HG03354 (cell line): ENCODE measurements around the gene ZFAND2B.

Experiments used
- ATAC-seq: cut with Tn5 transposase; IDR thresholded peaks from one replicate; pipeline ENCODE4 v1.9.1; 2021; ENCODE audit warnings: mild to moderate bottlenecking; ENCODE audit not compliant: unreplicated experiment, poor library complexity, severe bottlenecking

The ZFAND2B gene, protein sequence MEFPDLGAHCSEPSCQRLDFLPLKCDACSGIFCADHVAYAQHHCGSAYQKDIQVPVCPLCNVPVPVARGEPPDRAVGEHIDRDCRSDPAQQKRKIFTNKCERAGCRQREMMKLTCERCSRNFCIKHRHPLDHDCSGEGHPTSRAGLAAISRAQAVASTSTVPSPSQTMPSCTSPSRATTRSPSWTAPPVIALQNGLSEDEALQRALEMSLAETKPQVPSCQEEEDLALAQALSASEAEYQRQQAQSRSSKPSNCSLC

DNA sequence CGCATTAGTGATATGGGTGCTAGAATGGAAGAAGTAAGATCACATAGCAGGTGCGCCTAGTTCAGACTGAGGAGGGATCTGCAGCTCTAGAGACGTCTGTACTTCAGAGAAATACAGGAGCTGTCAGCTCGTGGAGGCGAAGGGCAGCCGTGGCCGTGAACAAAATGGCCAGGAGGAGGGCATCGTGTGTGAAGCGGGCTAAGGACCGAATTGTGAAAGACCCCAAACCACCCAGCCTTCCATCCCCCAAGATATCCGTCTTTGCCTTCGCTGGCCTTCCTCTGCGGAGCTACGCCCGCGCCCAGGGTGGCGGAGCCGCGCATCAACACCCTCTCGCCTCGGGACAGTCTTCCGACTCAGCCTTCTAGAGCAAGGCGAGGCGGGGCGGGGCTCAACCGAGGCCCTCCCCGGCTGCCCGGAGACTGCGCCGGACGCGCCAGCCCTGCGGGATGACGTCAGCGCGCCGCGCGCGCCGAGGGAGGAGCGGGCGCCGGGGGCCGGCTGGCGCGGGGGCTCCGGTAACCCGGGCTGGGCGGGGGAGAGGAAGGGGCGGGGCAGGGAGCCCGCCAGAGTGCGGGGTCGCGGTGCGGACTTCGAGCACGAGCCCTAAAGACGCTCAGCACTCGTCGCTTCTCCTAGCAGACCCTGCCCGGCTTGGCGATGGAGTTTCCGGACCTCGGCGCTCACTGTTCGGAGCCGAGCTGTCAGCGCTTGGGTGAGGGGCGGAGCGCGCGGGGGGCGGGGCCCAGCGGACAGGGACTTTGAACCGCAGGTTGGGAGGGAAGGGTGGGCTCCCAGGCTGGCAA, at the start of gene ZFAND2B:
ZFAND2B (plus strand) TSS at position 455 of the 806 bp plus-strand sequence; CDS start at position 661, 206 bp downstream.
- peak; percentile 99 for ATAC-seq

DNA sequence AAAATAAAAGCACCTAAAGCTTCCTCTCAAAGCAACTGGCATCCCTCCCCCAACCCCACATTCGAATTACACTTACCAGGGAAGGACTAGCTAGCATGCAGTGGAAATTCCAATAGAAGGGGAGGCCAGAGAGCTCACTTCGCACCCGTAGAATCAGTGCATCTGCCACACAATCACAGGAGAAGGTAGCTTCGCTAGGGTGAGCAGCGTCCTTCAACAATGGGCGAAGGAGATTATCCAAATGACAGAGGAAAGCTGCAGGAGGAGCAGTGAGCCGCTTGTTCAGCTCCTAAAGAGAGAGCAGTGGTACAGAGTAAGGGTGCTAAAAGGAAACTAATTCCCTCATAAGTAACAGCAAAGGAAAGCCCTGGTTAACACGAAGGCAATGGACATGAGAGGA, 49.2 kb upstream of the ZFAND2B start:
- ATAC-seq: no peak

DNA sequence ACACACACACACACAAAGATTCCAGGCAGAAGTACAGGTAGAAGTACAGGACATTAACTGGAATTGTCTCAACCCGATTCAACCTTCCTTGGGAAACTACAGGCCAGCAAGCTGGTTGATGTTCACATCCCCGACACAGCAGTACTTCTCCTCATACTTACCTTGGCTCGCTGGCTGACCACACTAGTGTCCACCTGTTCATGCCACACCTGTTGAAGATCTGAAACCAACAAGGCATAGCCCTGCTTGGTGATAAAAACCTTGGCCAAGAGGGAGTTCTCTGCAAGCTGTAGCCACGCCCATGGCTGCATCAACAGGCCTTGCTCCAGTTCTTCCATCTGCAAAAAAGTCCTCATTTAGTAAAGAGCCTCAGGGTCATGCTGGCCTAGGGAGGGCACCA, 48.6 kb upstream of the ZFAND2B start:
- ATAC-seq: no peak

DNA sequence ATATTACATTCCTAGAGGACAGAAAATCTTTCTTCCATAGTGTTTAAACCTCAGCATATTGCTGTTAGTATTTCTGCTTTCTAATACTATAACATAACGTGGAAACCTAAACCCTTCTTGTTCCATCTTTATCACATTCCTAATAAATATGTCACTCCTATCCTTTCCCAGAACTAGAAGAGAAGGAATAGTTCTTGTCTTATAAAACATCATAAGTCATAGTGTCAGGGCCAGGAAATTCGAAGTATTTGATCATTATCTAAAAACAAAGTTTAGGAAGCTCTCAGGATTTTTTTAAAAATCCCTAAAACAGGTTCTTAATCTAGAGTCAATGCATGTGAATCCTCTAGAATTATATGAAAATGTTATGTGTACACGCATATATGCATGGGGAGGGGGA, 48.0 kb upstream of the ZFAND2B start:
- ATAC-seq: no peak

DNA sequence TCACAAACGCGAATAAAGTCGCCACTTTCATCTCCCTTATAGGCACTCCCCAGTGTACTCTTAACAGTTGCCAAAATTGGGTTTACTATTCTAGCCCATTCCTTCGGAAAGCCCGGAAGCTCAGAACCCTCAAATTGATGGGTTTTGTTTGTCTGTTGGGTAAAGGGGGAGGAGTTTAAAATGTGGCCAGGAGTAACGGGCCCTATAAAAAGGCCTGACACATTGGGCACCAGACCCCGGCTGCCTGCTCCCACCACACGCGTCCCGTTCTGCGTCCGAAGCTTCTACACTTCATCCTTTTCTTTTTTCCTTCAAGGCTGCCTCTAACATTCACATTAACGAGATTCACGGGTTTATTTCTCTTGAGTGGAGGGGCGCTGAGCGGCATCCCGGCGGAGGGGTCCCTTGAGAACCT, 46.8 kb upstream of the ZFAND2B start:
- ATAC-seq: peak; percentile 3

DNA sequence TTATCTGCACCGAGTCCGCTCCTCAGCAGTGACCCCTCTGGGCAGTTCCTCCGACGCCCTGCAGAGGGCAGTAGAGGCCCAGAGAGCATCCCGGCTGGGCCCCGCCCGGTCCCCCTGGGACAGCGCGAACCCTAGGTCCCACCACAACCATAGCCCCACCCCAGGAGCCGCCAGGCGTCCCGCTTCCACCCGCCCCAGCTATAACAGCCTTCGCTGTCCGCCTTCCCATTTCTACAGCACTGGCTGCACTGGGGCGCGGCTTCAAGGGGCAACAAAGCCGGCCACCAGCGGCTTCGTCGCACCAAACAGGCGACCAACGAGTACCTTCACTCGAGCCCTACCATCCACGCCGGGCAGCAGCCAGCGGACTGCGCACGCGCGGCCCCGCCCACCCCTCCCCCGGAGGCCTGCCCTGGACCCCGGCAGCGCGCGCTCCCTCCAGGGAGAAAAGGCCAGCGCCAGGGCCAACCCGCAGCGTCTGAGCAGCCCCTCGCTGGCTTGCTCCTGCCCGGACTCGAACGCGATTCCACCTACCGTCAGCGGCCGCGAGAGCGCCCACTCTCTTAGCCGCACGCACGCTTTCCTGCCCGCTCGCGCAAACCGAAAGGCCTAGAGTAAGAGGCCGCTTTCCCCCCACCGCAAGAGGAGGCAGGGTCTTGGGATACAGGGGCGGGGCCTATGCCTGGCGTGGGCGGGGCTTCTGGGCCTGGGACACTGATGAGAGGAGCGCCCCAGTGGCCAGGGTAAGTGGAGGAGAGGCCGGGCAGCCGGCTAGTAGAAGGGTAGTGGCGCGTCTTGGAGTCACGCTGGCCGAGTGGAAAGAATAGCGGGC, 46.2 kb upstream of the ZFAND2B start, which contains the start of gene NHEJ1:
NHEJ1 (minus strand) TSS at position 630 of the 832 bp plus-strand sequence. CDS start 2,453 bp downstream, outside the sequence.
- ATAC-seq: peak; percentile 86

DNA sequence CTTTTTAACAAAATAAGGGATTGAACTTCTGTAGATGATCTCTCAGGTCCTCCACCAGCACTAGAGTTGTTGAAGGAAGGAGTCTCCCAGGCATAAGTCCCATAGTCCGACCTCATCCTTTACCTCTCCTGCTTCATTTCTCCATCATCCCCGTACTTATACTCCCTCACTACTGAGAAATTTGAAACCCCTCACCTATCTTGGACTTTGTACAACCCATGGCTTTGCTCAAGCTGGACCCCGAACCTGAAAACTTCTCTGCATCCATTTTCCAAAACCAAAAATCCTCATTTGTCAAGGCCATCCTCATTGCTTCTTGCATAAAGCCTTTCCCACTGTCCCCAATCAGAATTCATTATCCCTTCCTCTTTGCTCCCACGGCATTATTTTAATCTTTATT, 45.5 kb upstream of the ZFAND2B start:
- no peak for ATAC-seq

DNA sequence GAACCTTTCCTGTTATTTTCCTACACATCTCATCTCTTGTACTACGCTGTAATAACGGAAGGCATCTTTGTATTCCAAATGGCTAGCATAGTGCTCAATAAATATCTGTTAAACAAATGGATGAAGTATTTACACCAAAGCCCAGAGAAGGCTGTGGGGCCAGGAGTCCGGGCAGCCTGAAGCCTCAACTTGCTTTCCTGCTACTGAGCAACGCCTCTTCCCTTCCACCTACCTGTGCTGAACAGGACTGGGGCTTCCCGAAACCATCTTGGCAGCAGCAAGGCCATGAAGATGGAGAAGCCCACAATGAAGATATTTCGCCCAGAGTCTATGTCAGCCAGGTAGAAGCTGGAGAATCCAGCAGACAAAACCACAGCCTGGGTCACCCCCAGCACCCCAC, 43.4 kb upstream of the ZFAND2B start:
- no peak for ATAC-seq

DNA sequence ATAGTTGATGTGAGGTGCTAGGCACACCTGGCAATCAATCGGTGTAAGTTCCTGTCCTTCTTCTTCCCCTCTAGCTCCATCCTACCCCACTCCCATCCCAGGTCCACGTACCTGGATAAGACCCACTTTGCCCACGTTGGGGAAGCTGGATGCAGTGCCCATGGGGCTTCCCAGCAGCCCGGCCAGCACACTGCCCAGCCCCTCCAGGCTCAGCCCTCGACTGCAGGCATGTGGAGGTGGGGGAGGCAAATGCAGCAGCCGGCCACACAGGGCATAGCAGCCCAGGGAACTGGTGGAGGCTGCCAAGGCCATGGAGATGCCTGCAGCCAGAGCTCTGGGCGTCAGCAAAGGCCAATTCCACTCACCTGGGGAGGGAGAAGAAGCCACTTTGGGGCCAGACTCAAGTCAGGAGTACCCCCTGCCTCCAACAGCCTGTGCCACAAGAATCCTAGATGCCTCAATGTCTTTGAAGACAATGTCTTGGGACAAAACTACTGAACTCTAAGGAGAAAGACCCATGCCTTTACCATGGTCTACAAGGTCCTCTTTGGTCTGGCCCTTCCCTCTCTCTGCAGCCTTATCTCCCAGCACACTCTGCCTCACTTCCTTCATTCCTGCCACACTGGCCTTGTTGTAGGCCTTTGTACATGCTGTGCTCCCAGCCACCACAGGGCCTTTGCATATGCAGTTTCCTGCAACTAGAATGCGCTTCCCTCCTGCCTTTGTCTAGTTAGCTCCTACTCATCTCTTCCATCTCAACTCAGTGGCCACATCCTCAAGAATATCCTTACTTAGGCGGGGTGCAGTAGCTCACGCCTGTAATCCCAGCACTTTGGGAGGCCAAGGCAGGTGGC, 41.3 kb upstream of the ZFAND2B start:
- no peak for ATAC-seq

DNA sequence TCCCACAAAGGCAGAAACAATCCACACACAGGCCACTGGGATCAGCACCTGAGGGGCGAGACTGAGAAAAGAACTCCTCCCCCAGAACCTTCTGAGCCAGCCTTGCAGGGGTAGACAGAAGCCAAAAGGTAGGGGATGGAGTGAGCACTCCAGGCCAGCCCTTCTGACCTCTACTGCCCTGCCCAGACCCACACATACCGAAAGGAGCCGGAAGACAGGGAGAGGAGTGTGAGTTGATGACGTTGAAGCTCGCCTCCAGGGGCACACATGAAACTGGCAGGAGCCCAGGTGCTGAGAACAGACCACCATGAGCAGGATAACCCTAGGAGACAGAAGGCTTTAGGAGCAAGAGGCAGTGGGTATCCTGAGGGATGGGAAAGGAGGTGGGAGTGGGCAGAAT, 38.6 kb upstream of the ZFAND2B start:
- no peak for ATAC-seq

DNA sequence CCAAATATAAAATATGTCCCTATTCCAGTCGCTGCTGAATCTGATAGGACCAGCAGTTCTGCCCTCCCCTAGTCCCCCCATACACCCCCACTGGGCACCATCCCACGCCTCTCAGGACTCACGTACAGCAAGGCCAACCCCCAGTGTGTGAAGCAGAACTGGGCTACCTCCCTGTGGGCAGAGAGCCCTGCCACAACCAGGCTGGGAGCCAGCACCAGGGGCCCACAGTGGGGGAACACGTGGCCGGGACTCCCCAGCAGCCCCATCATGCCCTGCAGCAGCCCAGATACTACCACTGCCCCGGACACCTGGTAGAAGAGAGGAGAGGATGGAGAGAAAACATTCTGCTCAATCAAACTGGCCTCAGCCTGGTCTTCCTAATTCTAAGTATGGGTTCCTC, 38.1 kb upstream of the ZFAND2B start:
- ATAC-seq: no peak

DNA sequence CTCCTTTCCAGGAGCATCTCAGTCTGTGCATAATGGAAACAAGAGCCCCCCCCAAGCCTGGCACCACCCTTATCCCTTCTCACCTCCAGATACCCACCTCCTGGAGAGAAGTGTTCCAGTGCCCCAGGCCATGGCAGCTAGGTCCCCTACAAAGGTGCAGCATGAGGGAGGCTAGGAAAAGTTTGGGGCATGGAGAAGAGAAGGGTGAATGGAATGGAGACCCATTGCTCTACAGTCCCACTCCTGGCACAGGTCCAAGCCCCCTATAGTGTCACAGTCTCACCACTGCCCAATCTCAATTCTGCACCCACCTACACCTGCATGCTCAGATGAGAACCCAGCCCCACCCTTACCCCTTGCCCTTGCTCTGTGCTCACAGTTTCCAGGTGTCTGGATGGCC, 37.6 kb upstream of the ZFAND2B start:
- ATAC-seq: no peak

DNA sequence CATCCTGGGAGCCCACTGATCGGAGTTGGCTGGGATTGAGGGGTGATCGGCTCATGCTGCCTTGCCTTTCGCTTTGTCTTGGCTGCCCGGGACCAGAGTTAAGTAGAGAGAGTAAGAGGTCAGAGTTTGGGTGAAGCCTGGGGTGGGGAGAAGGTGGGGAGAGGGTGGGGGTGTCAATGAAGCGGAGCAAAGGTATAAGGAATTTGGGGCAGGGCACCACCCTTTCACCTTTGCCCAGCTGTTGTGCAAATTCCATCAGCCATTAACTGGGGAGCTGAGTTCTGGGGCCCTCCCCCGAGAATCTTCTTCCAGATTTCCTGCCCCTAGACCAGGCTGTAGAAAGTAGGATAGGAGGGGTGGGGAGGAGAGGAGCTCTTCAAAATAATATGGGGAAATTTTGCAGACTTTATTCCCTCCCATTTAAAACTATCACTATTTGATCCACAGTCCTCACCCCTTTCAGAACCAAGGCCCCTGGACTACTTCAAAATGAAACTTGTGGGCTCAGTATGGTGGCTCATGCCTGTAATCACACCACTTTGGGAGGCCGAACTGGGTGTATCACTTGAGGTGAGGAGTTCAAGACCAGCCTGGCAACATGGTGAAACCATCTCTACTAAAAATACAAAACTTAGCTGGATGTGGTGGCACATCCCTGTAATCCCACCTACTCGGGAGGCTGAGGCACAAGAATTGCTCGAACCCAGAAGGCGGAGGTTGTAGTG, 36.5 kb upstream of the ZFAND2B start, which contains the start of gene SLC23A3:
SLC23A3 (minus strand) TSS at position 100 of the 725 bp plus-strand sequence; CDS start at position 55, 45 bp downstream.
- ATAC-seq: no peak

DNA sequence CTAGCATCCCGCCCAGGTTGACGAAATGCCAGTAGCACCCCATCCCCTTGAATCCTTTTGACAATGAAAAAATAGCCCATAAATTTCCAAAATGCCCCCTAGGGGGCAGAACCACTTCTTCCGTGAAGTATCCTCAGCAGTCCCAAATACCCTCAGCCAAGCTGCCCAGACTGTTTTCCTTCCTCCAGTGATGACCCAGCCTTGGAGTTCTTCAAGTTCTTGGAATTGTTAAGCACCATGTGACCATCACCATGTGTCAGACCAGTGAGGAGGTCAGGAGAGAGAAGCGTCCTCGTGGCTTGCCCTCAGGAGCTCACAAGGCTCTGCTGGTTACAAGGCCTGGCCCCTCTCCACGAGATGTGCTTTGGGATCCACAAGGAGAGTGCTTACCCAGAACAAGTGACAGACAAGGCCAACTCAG, 35.3 kb upstream of the ZFAND2B start:
- no peak for ATAC-seq

DNA sequence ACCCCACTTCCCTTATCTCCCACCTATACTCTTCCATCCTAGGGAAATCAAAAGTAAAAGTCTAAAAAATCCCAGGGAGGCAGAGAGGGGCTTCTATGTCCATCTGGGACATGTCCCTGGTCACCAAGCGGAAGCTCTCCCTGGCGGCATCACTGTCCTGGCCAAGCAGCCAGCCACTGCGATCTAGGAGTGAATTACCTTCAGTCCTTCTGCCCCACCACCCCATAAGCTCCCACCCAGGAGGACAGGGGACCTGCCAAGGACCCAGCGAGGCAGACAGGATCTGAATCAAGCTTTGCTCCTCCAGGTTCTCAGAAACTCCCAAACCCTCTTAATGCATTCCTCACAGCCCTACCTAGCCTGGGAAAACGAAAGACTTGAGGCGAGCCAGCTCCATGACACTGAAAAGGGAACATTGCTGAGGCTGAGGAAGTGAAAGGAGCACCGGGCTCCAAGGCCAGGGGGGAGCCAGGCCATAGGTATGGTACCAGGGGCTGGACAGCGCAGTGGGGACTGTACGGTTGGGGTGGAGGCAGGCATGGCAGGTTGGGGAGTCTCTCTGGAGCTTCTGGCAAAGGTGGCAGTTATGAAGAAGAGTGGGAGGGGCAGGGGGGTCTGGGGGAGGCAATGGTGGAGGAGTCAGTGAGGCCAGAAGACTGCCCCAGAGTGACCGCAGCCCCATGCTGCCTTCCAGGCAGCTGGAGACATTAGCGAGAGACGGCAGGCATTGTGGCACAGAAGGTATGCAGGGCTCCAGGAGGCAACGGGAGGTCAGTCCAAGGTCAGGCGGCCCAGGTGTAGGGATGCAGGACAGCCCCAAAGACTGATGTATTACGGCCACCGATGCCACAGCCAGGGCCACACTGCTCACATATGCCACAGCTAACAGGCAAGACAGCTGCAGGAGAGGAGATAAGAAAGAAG, 34.1 kb upstream of the ZFAND2B start:
- no peak for ATAC-seq

DNA sequence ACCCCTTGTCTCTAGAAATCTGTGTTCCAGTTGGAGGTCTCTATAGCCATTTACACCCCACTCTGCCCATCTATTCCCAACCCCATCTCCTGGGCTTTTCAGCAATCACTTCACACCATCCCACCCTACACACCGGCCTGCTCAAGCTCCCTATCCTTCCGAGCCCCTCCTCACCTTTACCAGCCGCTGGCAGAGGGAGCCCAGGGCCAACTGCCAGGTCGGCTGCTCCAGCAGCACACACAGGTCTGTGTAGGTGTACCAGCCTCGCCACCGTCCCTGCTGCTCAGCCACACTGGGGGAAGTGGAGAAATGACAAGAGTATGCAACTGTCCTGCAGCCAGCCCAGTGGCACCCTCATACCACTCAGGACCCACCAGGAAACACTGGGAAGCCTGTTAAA, 33.4 kb upstream of the ZFAND2B start:
- ATAC-seq: no peak

DNA sequence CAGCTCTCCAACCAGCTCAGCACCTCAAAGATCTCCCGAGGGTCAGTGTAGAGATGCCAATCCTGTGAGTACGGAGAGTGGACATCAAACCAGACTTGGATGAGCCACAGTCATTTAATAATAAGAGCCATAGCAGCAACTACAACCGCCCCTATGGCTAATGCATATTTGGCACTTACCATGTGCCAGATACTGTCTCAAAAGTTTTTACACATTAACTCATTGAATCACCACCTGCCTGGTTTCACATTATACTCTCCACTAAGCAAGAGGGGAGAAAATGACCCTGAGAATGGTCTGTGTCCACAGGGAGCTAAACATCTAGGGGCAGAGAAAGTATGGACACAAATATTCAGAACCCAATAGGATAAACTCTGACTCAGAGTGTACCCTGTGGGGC, 32.4 kb upstream of the ZFAND2B start:
- no peak for ATAC-seq

DNA sequence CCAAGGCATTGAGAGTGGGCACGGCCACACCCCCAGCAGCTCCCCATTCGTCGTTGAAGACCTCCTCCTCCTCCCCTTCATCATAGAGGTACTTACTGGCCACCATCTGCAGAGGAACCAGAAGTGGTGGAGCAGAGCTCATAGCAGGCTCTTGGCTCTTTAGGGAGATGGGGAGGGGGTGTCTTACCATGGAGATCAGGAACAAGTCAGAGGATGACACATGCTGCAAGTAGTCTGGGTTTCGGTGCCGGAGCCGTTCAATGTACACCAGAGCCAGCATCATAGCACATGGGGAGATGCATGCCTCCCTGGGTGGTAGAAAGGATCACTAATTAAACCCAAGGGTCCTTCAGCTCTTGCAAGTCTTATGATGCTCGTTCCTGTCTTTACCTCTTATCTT, 31.8 kb upstream of the ZFAND2B start:
- no peak for ATAC-seq
